IMR-90 (cell line): ENCODE data around the gene ADCYAP1R1. TPM values are rescaled to one million over a fixed set of nuclear protein-coding genes. Genes with fewer than 3 reads are reported as not detected.

Experiments
- ATAC-seq: fragments of 200-7000 bp; cut with Tn5 transposase; 2 replicates; pipeline ENCODE4 v1.9.1; 2020; ENCODE audit warnings: low read depth, mild to moderate bottlenecking, moderate library complexity
- BruUV-seq: library from RNA; stranded (reverse); fragments of 400-500 nt; replicated peaks from 2 replicates; lab custom pipeline; 2021; lab: Mats Ljungman, UMichigan
- CTCF ChIA-PET: fragments of 300-600 bp; formaldehyde crosslinking; extraction: SDS; loops from one replicate; lab custom pipeline; 2021; ENCODE audit warnings: antibody characterized with exemption; lab: Yijun Ruan, JAX
- POLR2A ChIA-PET: fragments of 300-600 bp; sonication (Branson Sonifier 250); formaldehyde crosslinking; loops from one replicate; lab custom pipeline; 2022; ENCODE audit warnings: antibody characterized with exemption; ENCODE audit not compliant: unreplicated experiment; lab: Charles Lee
- DNase-seq: peaks from one replicate; pipeline ENCODE4 v3.0.0; 2013
- H2AFZ ChIP-seq: replicated peaks from 2 replicates; pipeline ENCODE3; 2013; ENCODE audit warnings: low read length, mild to moderate bottlenecking; ENCODE audit not compliant: poor library complexity
- H2AK5ac ChIP-seq: 2 replicates; pipeline ENCODE4 v1.6.1; 2013; ENCODE audit warnings: low read depth, low read length, inconsistent platforms
- H2AK9ac ChIP-seq: replicated peaks from 2 replicates; pipeline ENCODE3; 2013; ENCODE audit warnings: mild to moderate bottlenecking, low read depth, low read length, moderate library complexity; ENCODE audit not compliant: poor library complexity
- H2BK120ac ChIP-seq: 2 replicates; pipeline ENCODE4 v1.6.1; 2013; ENCODE audit warnings: low read depth, low read length, inconsistent platforms
- H2BK15ac ChIP-seq: 3 replicates; pipeline ENCODE4 v1.6.1; 2013; ENCODE audit warnings: low read depth, low read length, inconsistent platforms
- H2BK20ac ChIP-seq: 2 replicates; pipeline ENCODE4 v1.6.1; 2013; ENCODE audit warnings: low read depth, mild to moderate bottlenecking, inconsistent platforms, low read length, moderate library complexity
- H2BK5ac ChIP-seq: 2 replicates; pipeline ENCODE4 v1.6.1; 2013; ENCODE audit warnings: mild to moderate bottlenecking, low read depth, low read length, inconsistent platforms; ENCODE audit not compliant: poor library complexity, severe bottlenecking
- H3K14ac ChIP-seq: replicated peaks from 2 replicates; pipeline ENCODE4 v1.6.1; 2013; ENCODE audit warnings: low read depth, low read length, inconsistent platforms
- H3K18ac ChIP-seq: 2 replicates; pipeline ENCODE4 v1.6.1; 2013; ENCODE audit warnings: low read depth, low read length, control low read depth
- H3K23ac ChIP-seq: 2 replicates; pipeline ENCODE4 v1.6.1; 2013; ENCODE audit warnings: low read depth, low read length, inconsistent platforms
- H3K27ac ChIP-seq: 2 replicates; pipeline ENCODE4 v1.5.1; 2013; ENCODE audit warnings: mild to moderate bottlenecking, control low read depth, low read length; ENCODE audit not compliant: insufficient read depth
- H3K27me3 ChIP-seq: 2 replicates; pipeline ENCODE4 v1.6.1; 2013; ENCODE audit warnings: low read length; ENCODE audit not compliant: control insufficient read depth, insufficient read depth
- H3K36me3 ChIP-seq: 2 replicates; pipeline ENCODE4 v1.6.1; 2013; ENCODE audit warnings: low read length, mixed read lengths; ENCODE audit not compliant: control insufficient read depth, insufficient read depth
- H3K4ac ChIP-seq: 2 replicates; pipeline ENCODE4 v1.6.1; 2013; ENCODE audit warnings: low read depth, low read length, inconsistent platforms
- H3K4me1 ChIP-seq: 2 replicates; pipeline ENCODE4 v1.6.1; 2013; ENCODE audit warnings: low read length, mixed read lengths; ENCODE audit not compliant: control insufficient read depth, insufficient read depth
- H3K4me2 ChIP-seq: 2 replicates; pipeline ENCODE4 v1.6.1; 2013; ENCODE audit warnings: low read depth, mild to moderate bottlenecking, control low read depth, low read length, moderate library complexity
- H3K4me3 ChIP-seq: 2 replicates; pipeline ENCODE4 v1.5.1; 2013; ENCODE audit warnings: low read depth, mild to moderate bottlenecking, control low read depth, low read length, moderate library complexity; ENCODE audit not compliant: insufficient read depth
- H3K56ac ChIP-seq: 2 replicates; pipeline ENCODE4 v1.6.1; 2013; ENCODE audit warnings: low read length, inconsistent platforms; ENCODE audit not compliant: insufficient read depth; ENCODE audit errors: extremely low read depth
- H3K79me1 ChIP-seq, 2 experiments: 2 replicates each; pipeline ENCODE4 v1.6.1; 2013; ENCODE audit warnings: low read length in 2 of 2, inconsistent platforms in 1 of 2, low read depth in 1 of 2
- H3K9ac ChIP-seq: 2 replicates; pipeline ENCODE4 v1.6.1; 2013; ENCODE audit warnings: low read depth, low read length, control low read depth
- H3K9me1 ChIP-seq: 2 replicates; pipeline ENCODE4 v1.6.1; 2013; ENCODE audit warnings: low read length, inconsistent platforms; ENCODE audit not compliant: insufficient read depth
- H3K9me3 ChIP-seq: 2 replicates; pipeline ENCODE4 v1.6.1; 2013; ENCODE audit warnings: low read length; ENCODE audit not compliant: control insufficient read depth, insufficient read depth
- H4K20me1 ChIP-seq: 2 replicates; pipeline ENCODE4 v1.6.1; 2013; ENCODE audit warnings: low read length, inconsistent platforms; ENCODE audit not compliant: insufficient read depth
- H4K5ac ChIP-seq: 2 replicates; pipeline ENCODE4 v1.6.1; 2013; ENCODE audit warnings: mild to moderate bottlenecking, low read depth, low read length, control low read depth
- H4K8ac ChIP-seq, 2 experiments: 2 replicates each; pipeline ENCODE4 v1.6.1; 2013; ENCODE audit warnings: low read depth in 2 of 2, low read length in 2 of 2, control low read depth in 1 of 2, inconsistent platforms in 1 of 2
- H4K91ac ChIP-seq: 2 replicates; pipeline ENCODE4 v1.6.1; 2013; ENCODE audit warnings: low read depth, low read length, inconsistent platforms; ENCODE audit not compliant: insufficient read depth
- FOS ChIP-seq: fragments of 150-350 bp; IDR thresholded peaks from 2 replicates; pipeline ENCODE4 v1.6.1; 2016; ENCODE audit warnings: low read depth, low read length
- MAZ ChIP-seq: IDR thresholded peaks from 2 replicates; pipeline ENCODE4 v1.6.1; 2012; ENCODE audit warnings: low read depth, mild to moderate bottlenecking, low read length, improper control_type of control experiment, moderate library complexity, borderline replicate concordance
- MXI1 ChIP-seq: IDR thresholded peaks from 2 replicates; pipeline ENCODE4 v1.6.1; 2012; ENCODE audit warnings: low read depth, mild to moderate bottlenecking, low read length, moderate library complexity, borderline replicate concordance
- NFE2L2 ChIP-seq: fragments of 150-350 bp; IDR thresholded peaks from 2 replicates; pipeline ENCODE4 v1.6.1; 2016; ENCODE audit warnings: low read depth, mild to moderate bottlenecking, low read length
- WGBS, 2 experiments: methylation state at CpG; one replicate each; pipeline versions ENCODE4 v1.1.5 to v1.1.7; 2013; ENCODE audit warnings: missing lambda C conversion rate in 2 of 2; ENCODE audit not compliant: insufficient read length in 1 of 2; ENCODE audit errors: extremely low coverage in 2 of 2; 5-methylcytosine and 5-hydroxymethylcytosine counted together
- dilution Hi-C: fragments of 300-500 bp; cut with HindIII; formaldehyde crosslinking; loops from one replicate; pipeline ENCODE4 v1.14.3; 2018; ENCODE audit warnings: low sequenced_read_pairs; ENCODE audit not compliant: unreplicated experiment
- in situ Hi-C: fragments of 300-500 bp; cut with MboI; formaldehyde crosslinking; loops from 3 replicates; pipeline ENCODE4 v1.14.3; 2019; ENCODE audit warnings: low sequenced_read_pairs, inconsistent platforms, mixed read lengths
- intact Hi-C: fragments of 100-400 bp; cut with micrococcal nuclease; formaldehyde crosslinking; loops from 2 replicates; pipeline ENCODE4 v1.10.0; 2022
- polyA plus RNA-seq, 3 experiments: library from polyadenylated mRNA; depleted of rRNA; stranded (reverse); fragments of >200 nt; gene quantifications; 2 replicates each; pipeline ENCODE4 v1.2.3, GENCODE V29; 2012; ENCODE audit warnings: low replicate concordance in 1 of 3
- total RNA-seq: library from RNA; depleted of rRNA; stranded (reverse); fragments of >200 nt; gene quantifications from 2 replicates; pipeline ENCODE4 v1.2.3, GENCODE V29; 2012

Gene ADCYAP1R1
- total and polyA plus RNA-seq, 2 of the 4 experiments (the other 2 are of a cell fraction) = not detected

DNA sequence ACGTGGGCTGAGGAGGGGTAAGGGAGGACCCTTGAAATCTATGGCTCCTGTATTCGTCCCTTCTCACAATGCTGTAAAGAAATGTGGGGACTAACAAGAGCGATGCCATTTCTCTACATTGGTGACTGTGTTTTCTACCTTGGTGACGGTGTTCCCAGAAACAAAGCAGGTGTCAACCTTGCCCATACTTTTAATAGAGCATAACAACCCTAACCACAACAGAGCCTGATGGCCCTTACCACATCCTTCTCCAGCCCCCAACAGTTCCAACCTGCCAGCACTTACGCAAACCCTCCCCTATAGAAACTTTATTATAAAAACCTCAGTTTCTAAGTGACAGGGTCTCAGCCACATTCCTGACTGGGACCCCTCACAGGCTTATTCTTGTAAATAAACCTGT is 28.2 kb upstream of the ADCYAP1R1 start:
- H4K5ac ChIP-seq = no peak overlapping the region
- H4K20me1 ChIP-seq = no peaks in the 10 kb centered on the region
- no peak overlapping the region for H2AFZ ChIP-seq
- TF ChIP-seq MAZ = no peak
- no peak for TF ChIP-seq FOS
- TF ChIP-seq NFE2L2 = no peak
- no peak for TF ChIP-seq MXI1
- no peak overlapping the region for H2AK9ac ChIP-seq
- H2BK5ac ChIP-seq = no peak overlapping the region
- no peak overlapping the region for H4K91ac ChIP-seq
- no peak overlapping the region for H3K4me2 ChIP-seq
- no peak for ATAC-seq
- H2BK20ac ChIP-seq = no peak overlapping the region
- no peak overlapping the region for H3K56ac ChIP-seq
- no peak for DNase-seq
- no peaks in the 10 kb centered on the region for H3K79me1 ChIP-seq
- no peak overlapping the region for H2BK15ac ChIP-seq
- no peaks in the 10 kb centered on the region for H3K9me3 ChIP-seq
- CTCF ChIA-PET = no interaction called here
- H2AK5ac ChIP-seq = no peak overlapping the region
- BruUV-seq = no TSS peak
- H3K18ac ChIP-seq = no peak overlapping the region
- no peak overlapping the region for H2BK120ac ChIP-seq
- no peak overlapping the region for H3K14ac ChIP-seq
- peaks cover 14% of the 10 kb centered on the region; the same call in 1 of the 2 replicates for H3K27me3 ChIP-seq
- no peak overlapping the region for H3K23ac ChIP-seq
- no peak overlapping the region for H3K4me3 ChIP-seq
- no peak overlapping the region for H3K4ac ChIP-seq
- in situ Hi-C loops (no loop called here), dilution Hi-C loops (no loop called here), intact Hi-C loops (no loop called here)
- H3K9ac ChIP-seq = no peak overlapping the region
- H3K36me3 ChIP-seq = no peaks in the 10 kb centered on the region
- H3K4me1 ChIP-seq = no peaks in the 10 kb centered on the region
- H3K27ac ChIP-seq = no peak overlapping the region
- no peaks in the 10 kb centered on the region for H3K9me1 ChIP-seq
- 83% methylated on average over 1 of the region's 5 CpGs; no CpG with 5 or more reads in 1 of the 2 experiments for WGBS, 2 experiments
- H4K8ac ChIP-seq = no peak overlapping the region
- POLR2A ChIA-PET = no interaction called here
